T-cell (primary cell): ENCODE data around the gene KRTAP12-2. TPM values are rescaled to one million over a fixed set of nuclear protein-coding genes. Genes with fewer than 3 reads are reported as not detected.

Experiments
- ATAC-seq, 4 experiments: fragments of 200-7000 bp in 3 of 4; fragments of 150-1000 bp in 1 of 4; cut with Tn5 transposase; replicated peaks in 1 of 4; 1 replicate in 3 of 4; 2 replicates in 1 of 4; pipeline ENCODE4 v1.10.0; 2021; ENCODE audit warnings: moderate library complexity in 3 of 4, mild to moderate bottlenecking in 2 of 4, moderate number of reproducible peaks in 1 of 4
- CTCF ChIA-PET, 2 donors: fragments of 300-600 bp; sonication (Branson Sonifier 250); formaldehyde crosslinking; loops; one replicate each; lab custom pipeline; 2022; ENCODE audit warnings: antibody characterized with exemption in 2 of 2; lab: Charles Lee
- POLR2A ChIA-PET, 2 donors: fragments of 300-600 bp; sonication (Branson Sonifier 250); formaldehyde crosslinking; loops; one replicate each; lab custom pipeline; 2022; ENCODE audit warnings: antibody characterized with exemption in 2 of 2; lab: Charles Lee
- DNase-seq, 35 experiments: peaks; one replicate each; pipeline versions ENCODE4 v3.0.0 to v3.0.0-alpha.2; 2013 to 2023
- H3K27ac ChIP-seq: one replicate; pipeline ENCODE4 v1.5.1; 2013; ENCODE audit warnings: low read length
- H3K27me3 ChIP-seq, 2 experiments: replicated peaks in 1 of 2; 1 replicate in 1 of 2; 2 replicates in 1 of 2; pipeline versions ENCODE4 v1.6.1 to v1.7.0; 2013; ENCODE audit warnings: low read length in 1 of 2, mixed read lengths in 1 of 2; ENCODE audit not compliant: control insufficient read depth in 2 of 2, insufficient read depth in 2 of 2; ENCODE audit errors: extremely low read depth in 1 of 2
- H3K36me3 ChIP-seq, 2 donors: 1 replicate in 1 of 2; 2 replicates in 1 of 2; pipeline versions ENCODE4 v1.6.1 to v1.7.0; 2013; ENCODE audit warnings: low read length in 1 of 2; ENCODE audit not compliant: control insufficient read depth in 2 of 2, insufficient read depth in 1 of 2; ENCODE audit errors: extremely low read depth in 1 of 2
- H3K4me1 ChIP-seq, 2 experiments: 1 replicate in 1 of 2; 2 replicates in 1 of 2; pipeline versions ENCODE4 v1.6.1 to v1.7.0; 2013; ENCODE audit warnings: low read length in 2 of 2, mixed read lengths in 1 of 2; ENCODE audit not compliant: insufficient read depth in 2 of 2, control insufficient read depth in 1 of 2; ENCODE audit errors: extremely low read depth in 1 of 2
- H3K4me3 ChIP-seq, 2 donors: 1 replicate in 1 of 2; 2 replicates in 1 of 2; pipeline versions ENCODE4 v1.5.1 to v1.7.0; 2013; ENCODE audit warnings: mild to moderate bottlenecking in 2 of 2, low read length in 1 of 2, moderate library complexity in 1 of 2; ENCODE audit not compliant: control insufficient read depth in 1 of 2; ENCODE audit errors: extremely low read depth in 1 of 2
- H3K9me3 ChIP-seq: 2 replicates; pipeline ENCODE4 v1.7.0; 2013
- H3K27ac Mint-ChIP-seq, 2 donors: one replicate each; pipeline ENCODE4 v1.8.0; 2020 to 2021; ENCODE audit warnings: mild to moderate bottlenecking in 2 of 2, mixed read lengths in 2 of 2
- H3K27me3 Mint-ChIP-seq, 2 donors: one replicate each; pipeline ENCODE4 v1.8.0; 2021 to 2022; ENCODE audit warnings: mixed read lengths in 2 of 2
- H3K36me3 Mint-ChIP-seq: one replicate; pipeline ENCODE4 v1.8.0; 2021; ENCODE audit warnings: mixed read lengths
- H3K4me1 Mint-ChIP-seq, 3 donors: one replicate each; pipeline ENCODE4 v1.8.0; 2020 to 2022; ENCODE audit warnings: mixed read lengths in 3 of 3, mild to moderate bottlenecking in 1 of 3
- H3K4me3 Mint-ChIP-seq, 3 donors: one replicate each; pipeline ENCODE4 v1.8.0; 2020 to 2022; ENCODE audit warnings: mild to moderate bottlenecking in 3 of 3, mixed read lengths in 3 of 3, moderate library complexity in 3 of 3
- H3K9me3 Mint-ChIP-seq, 3 donors: one replicate each; pipeline ENCODE4 v1.8.0; 2020 to 2022; ENCODE audit warnings: mixed read lengths in 3 of 3
- WGBS: methylation state at CpG from one replicate; pipeline ENCODE4 v1.1.5; 2013; ENCODE audit warnings: missing lambda C conversion rate; ENCODE audit not compliant: insufficient coverage; 5-methylcytosine and 5-hydroxymethylcytosine counted together
- total RNA-seq, 35 experiments: library from RNA in 6 of 35; stranded (reverse) in 6 of 35; fragments of 120-200 nt in 1 of 35; gene quantifications; one replicate each; pipeline versions ENCODE4 v1.2.1 to v1.2.4 and lab custom pipeline; 2013 to 2026

Gene KRTAP12-2
- total RNA-seq, 5 donors from 2014 or later (not counting 1 experiment from before 2014, with no cell fraction given): not detected

DNA sequence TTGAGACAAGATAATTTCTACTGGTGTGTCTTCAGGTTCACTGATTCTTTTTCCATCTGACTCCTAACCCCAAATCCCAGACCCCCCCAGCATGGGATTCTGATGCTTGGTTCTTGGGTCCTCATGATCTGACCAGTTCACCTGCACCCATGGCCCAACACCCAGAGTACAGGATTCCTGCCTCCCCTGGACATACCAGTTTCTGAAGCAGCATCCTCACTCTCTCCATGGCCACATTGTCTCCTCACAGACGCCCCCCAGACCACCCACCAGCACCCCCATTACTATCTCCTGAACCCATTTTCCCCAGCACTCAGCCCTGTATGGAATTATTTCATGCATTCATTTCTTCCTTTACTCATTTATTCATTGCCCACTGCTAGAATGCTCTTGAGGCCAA, 9.9 kb downstream of the KRTAP12-2 start:
- H3K4me1 ChIP-seq: peaks cover 0 to 62% of the 10 kb centered on the region in 2 experiments
- H3K9me3 Mint-ChIP-seq: peaks cover 10 to 21% (median 14%) of the 10 kb centered on the region in 3 donors
- ChIA-PET CTCF (interaction anchor here in 1 of 2 donors (0.6 to 1.3 kb wide), 5 partner anchors 14 to 144 kb away, joined by 3 to 10 read pairs (median 4); partner anchors contain the start of gene UBE2G2), POLR2A (no interaction called here)
- no peaks in the 10 kb centered on the region for H3K27me3 ChIP-seq
- peak overlapping the region; percentile 93 for H3K27ac ChIP-seq
- no peaks in the 10 kb centered on the region for H3K27me3 Mint-ChIP-seq
- H3K36me3 ChIP-seq: no peaks in the 10 kb centered on the region
- H3K4me3 Mint-ChIP-seq: peak overlapping the region; percentile 58 to 72 (median 60)
- DNase-seq (no peak), ATAC-seq (no peak)
- 69% methylated on average over 1 of the region's 1 CpG for WGBS
- no peaks in the 10 kb centered on the region for H3K9me3 ChIP-seq
- peaks cover 14% of the 10 kb centered on the region for H3K36me3 Mint-ChIP-seq
- H3K4me1 Mint-ChIP-seq: peaks cover 60 to 75% (median 68%) of the 10 kb centered on the region in 3 donors
- peak overlapping the region; percentile 89 to 98 for H3K27ac Mint-ChIP-seq
- H3K4me3 ChIP-seq: no peak overlapping the region

DNA sequence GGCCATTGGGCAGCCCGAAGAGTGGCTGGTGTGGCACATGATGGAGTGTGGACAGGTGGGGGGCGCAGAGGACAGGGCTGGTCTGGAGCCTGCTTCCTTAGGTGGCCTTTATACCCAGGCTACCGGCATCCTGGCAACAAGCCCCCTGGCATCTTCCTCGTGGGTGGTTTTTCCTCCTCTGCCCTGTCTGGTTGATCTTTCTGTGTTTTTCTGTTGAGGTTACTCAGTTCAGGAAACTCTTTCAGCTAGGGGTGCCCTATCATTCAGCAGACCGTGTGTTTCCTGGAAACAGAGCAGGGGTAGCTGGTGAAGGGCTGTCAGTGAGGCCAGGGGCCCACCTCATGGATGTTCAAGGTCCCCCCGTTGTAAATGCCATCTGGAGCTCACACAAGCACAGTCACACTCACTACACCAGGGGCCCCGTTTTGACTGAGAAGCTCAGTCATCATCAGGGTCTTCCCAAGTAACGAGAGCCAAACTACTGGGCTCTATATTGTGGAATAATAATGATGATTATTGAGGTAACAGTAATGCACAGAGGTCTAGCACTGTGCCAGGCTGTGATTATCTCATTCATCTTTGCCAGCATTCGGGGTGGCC, 12.1 kb downstream of the KRTAP12-2 start, which contains the start of gene KRTAP12-4:
Gene KRTAP12-4 (minus strand): TSS at position 84 of the 600 bp plus-strand sequence. CDS start 45 bp downstream, at position 39.
- peaks cover 55 to 70% (median 61%) of the 10 kb centered on the region in 3 donors for H3K4me1 Mint-ChIP-seq
- no peaks in the 10 kb centered on the region for H3K36me3 ChIP-seq
- H3K27me3 ChIP-seq: no peaks in the 10 kb centered on the region
- CTCF ChIA-PET: interaction anchor here in 1 of 2 donors (1.0 kb wide), 1 partner anchor 36 kb away, joined by 4 read pairs; no protein-coding TSS in a partner anchor
- 50% methylated on average over 2 of the region's 9 CpGs for WGBS
- peak in 3 of 35 experiments; percentile 19 to 40 (median 24) for DNase-seq
- H3K9me3 Mint-ChIP-seq: peaks cover 10 to 16% (median 14%) of the 10 kb centered on the region in 3 donors
- no peaks in the 10 kb centered on the region for H3K27me3 Mint-ChIP-seq
- peaks cover 14% of the 10 kb centered on the region for H3K36me3 Mint-ChIP-seq
- peak within 1 kb of the TSS; percentile 21 to 65 (median 25) for H3K4me3 Mint-ChIP-seq
- H3K27ac Mint-ChIP-seq: peak within 1 kb of the TSS; percentile 82 to 92
- H3K4me3 ChIP-seq: no peak within 1 kb of the TSS
- peaks cover 0 to 66% of the 10 kb centered on the region in 2 experiments for H3K4me1 ChIP-seq
- no peaks in the 10 kb centered on the region for H3K9me3 ChIP-seq
- ATAC-seq: peak in 1 of 4 experiments; percentile 19
- H3K27ac ChIP-seq: peak within 1 kb of the TSS; percentile 82
- POLR2A ChIA-PET: no interaction called here

DNA sequence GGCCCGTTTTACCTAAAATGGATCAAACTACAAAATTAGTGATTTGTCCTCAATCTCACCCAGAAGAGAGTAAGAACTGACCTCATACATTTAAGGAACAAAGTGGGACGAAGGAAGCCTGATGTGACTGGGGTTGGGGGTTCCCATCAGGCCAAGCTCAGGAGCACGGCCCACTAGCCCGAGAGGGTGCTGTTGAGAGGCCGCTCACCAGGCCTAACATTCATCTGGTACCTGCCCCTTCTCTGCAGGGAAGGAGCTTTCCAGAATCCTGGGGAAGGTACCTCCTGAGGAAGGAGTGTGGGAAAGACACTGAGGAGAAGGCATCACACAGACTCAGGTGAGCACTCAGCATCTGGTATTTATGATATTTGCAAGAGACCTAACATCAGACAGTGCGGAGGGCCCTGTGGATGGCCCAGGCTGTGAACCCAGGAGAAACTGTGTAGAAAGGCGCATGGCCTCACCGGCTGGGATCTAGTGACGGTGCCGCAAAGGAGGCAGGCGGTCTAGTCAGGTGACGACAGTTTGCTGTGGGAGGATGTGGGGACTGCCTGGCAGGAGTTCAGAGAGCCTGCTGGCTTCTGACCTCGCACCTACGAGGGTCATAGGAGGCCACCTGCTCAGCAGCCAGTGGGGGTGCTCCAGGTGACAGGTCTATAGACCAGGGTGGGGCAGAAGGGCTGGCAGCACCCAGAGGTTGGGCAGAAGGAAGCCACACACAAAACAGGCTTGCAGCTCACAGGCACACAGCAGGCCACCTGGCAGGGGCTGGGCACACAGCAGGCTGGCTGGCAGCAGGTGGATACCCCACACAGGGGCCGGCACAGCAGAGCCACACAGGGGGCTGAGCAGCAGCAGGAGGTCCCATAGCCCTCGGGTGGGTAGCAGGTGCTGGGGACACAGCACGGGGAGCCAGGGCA, 12.8 kb downstream of the KRTAP12-2 start:
- ATAC-seq (peak; percentile 23 to 70 (median 59)), DNase-seq (peak; percentile 32 to 86 (median 76))
- H3K27ac Mint-ChIP-seq: peak overlapping the region; percentile 82 to 92
- CTCF ChIA-PET: interaction anchor here in 1 of 2 donors (0.7 to 1.0 kb wide), 2 partner anchors 35 kb away, joined by 3 to 4 read pairs; no protein-coding TSS in a partner anchor
- H3K4me1 Mint-ChIP-seq: peaks cover 47 to 63% (median 54%) of the 10 kb centered on the region in 3 donors
- Histone ChIP-seq H3K4me3 (no peak overlapping the region), H3K36me3 (no peaks in the 10 kb centered on the region), H3K9me3 (no peaks in the 10 kb centered on the region), H3K4me1 (peaks cover 0 to 59% of the 10 kb centered on the region in 2 experiments), H3K27ac (peak overlapping the region; percentile 82), H3K27me3 (no peaks in the 10 kb centered on the region)
- 46% methylated on average over 13 of the region's 17 CpGs for WGBS
- H3K36me3 Mint-ChIP-seq: peaks cover 14% of the 10 kb centered on the region
- H3K4me3 Mint-ChIP-seq: peak overlapping the region; percentile 21 to 65 (median 25)
- H3K27me3 Mint-ChIP-seq: no peaks in the 10 kb centered on the region
- POLR2A ChIA-PET: no interaction called here
- H3K9me3 Mint-ChIP-seq: peaks cover 10 to 16% (median 14%) of the 10 kb centered on the region in 3 donors

DNA sequence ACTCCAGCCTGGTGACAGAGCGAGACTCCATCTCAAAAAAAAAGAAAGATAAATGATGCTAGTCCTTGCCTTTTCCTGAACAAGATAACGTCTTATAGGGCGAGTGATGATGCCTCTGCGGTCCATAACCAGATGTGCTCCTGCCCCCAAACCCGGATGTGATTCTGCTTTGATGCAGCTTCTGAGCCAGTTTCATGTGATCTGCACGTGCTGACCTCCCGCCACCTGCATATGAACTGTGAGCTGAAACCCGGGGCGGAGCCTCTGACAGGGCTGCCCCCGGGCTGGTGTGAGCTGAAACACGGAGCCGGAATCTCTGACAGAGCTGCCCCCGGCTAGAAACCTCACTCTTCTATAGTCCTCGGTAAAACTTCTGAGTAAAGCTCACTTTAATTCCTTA, 13.6 kb downstream of the KRTAP12-2 start:
- Mint-ChIP-seq H3K27me3 (no peaks in the 10 kb centered on the region), H3K36me3 (peaks cover 14% of the 10 kb centered on the region), H3K4me3 (no peak overlapping the region), H3K4me1 (peaks cover 39 to 55% (median 46%) of the 10 kb centered on the region in 3 donors), H3K9me3 (peaks cover 10 to 16% (median 14%) of the 10 kb centered on the region in 3 donors), H3K27ac (peak overlapping the region; percentile 28 to 92)
- peaks cover 0 to 51% of the 10 kb centered on the region in 2 experiments for H3K4me1 ChIP-seq
- H3K4me3 ChIP-seq: no peak overlapping the region
- WGBS: 91% methylated on average over 11 of the region's 14 CpGs
- no peaks in the 10 kb centered on the region for H3K36me3 ChIP-seq
- H3K27me3 ChIP-seq: no peaks in the 10 kb centered on the region
- ChIA-PET POLR2A (no interaction called here), CTCF (interaction anchor here in 1 of 2 donors (0.7 kb wide), 1 partner anchor 34 kb away, joined by 3 read pairs; no protein-coding TSS in a partner anchor)
- ATAC-seq (no peak), DNase-seq (peak in 2 of 35 experiments; percentile 10 to 21)
- H3K9me3 ChIP-seq: no peaks in the 10 kb centered on the region
- H3K27ac ChIP-seq: peak overlapping the region; percentile 82

DNA sequence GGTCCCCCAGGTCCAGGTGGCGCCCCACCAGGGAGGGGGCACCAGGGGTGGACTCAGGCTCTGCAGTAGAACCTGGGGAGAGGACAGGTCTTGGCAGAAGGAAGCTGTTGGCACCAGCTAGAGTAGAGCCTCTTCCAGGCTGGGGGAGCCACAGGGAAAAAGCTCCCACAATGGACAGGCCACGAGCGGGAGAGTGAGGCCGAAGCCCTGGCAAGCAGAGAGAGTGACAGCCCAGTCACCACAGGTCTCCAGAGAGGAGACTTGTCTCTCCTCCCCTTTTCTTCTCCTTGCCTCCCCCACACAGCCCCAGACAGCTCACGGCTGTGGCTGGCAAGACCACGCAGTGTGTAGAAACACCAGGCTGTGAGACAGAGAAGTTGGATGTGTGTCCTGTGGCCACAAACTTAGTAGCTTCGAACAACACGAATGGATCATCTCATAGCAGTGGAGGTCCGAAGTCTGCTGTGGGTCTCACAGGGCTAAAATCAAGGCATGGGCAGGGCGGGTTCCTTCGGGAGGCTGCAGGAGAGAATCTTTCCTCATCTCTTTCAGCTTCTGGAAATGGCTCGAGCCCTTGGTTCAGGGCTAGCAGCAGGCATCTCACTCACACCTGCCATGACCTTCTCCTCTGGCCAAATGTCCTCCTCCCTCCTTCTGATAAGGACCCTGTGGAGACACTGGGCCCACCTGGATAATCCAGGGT, 15.6 kb downstream of the KRTAP12-2 start:
- peaks cover 0 to 33% of the 10 kb centered on the region in 2 experiments for H3K4me1 ChIP-seq
- Mint-ChIP-seq H3K27me3 (no peaks in the 10 kb centered on the region), H3K4me3 (no peak overlapping the region), H3K27ac (peak overlapping the region in 1 of 2 donors; percentile 28), H3K36me3 (peaks cover 1% of the 10 kb centered on the region), H3K4me1 (peaks cover 26 to 40% (median 27%) of the 10 kb centered on the region in 3 donors), H3K9me3 (peaks cover under 1% of the 10 kb centered on the region in 3 donors)
- ATAC-seq (no peak), DNase-seq (no peak)
- 89% methylated on average over 11 of the region's 12 CpGs for WGBS
- H3K4me3 ChIP-seq: no peak overlapping the region
- ChIA-PET CTCF (no interaction called here), POLR2A (interaction anchor here in 1 of 2 donors (0.5 to 0.8 kb wide), 2 partner anchors 35 to 1774 kb away, joined by 3 to 7 read pairs; no protein-coding TSS in a partner anchor)
- H3K36me3 ChIP-seq: no peaks in the 10 kb centered on the region
- no peaks in the 10 kb centered on the region for H3K9me3 ChIP-seq
- H3K27ac ChIP-seq: no peak overlapping the region
- H3K27me3 ChIP-seq: no peaks in the 10 kb centered on the region
